Lower leg skin (tissue), 3 donors: ENCODE data around the gene ID2.

Source experiments
- POLR2A ChIP-seq, 2 donors: fragments of 450-650 bp; IDR thresholded peaks; one replicate each; pipeline ENCODE4 v1.6.1; 2016 to 2017; ENCODE audit warnings: antibody characterized with exemption in 2 of 2, mild to moderate bottlenecking in 1 of 2, moderate library complexity in 1 of 2
- TF ChIP-seq, protein P1 (sequence below), 3 donors: fragments of 450-650 bp; IDR thresholded peaks; one replicate each; pipeline ENCODE4 v1.5.1; 2016; ENCODE audit warnings: antibody characterized with exemption in 3 of 3, mild to moderate bottlenecking in 3 of 3, moderate library complexity in 2 of 3

DNA sequence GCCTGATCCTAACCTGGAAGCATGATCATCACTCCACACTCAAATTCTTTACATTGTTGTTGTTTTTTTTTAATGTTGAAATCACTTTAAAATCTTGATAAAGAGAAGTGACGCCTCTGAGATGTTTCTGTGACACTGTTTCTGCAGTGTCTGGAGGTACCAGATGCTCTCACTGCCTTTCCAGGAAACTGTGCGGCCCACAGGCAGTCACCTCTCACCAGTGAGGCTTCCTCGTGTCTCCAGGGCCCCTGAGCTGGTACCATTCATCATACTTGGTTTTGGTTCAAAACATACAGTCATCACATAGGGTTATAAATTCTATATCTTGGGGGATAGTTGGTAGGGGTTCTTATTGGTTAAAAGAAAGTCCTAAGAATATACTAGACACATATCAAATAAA is 10.1 kb upstream of the ID2 start:
- TF ChIP-seq, protein P1, sequence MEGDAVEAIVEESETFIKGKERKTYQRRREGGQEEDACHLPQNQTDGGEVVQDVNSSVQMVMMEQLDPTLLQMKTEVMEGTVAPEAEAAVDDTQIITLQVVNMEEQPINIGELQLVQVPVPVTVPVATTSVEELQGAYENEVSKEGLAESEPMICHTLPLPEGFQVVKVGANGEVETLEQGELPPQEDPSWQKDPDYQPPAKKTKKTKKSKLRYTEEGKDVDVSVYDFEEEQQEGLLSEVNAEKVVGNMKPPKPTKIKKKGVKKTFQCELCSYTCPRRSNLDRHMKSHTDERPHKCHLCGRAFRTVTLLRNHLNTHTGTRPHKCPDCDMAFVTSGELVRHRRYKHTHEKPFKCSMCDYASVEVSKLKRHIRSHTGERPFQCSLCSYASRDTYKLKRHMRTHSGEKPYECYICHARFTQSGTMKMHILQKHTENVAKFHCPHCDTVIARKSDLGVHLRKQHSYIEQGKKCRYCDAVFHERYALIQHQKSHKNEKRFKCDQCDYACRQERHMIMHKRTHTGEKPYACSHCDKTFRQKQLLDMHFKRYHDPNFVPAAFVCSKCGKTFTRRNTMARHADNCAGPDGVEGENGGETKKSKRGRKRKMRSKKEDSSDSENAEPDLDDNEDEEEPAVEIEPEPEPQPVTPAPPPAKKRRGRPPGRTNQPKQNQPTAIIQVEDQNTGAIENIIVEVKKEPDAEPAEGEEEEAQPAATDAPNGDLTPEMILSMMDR (IDR thresholded peaks at IDR 0.05), result no peak
- no peak for TF ChIP-seq POLR2A (IDR thresholded peaks at IDR 0.05)
